Neural cell (in vitro differentiated cells): Measurements from ENCODE around the gene RANBP3. TPM values are rescaled to one million over a fixed set of nuclear protein-coding genes. Genes with fewer than 3 reads are reported as not detected.

Experiments used
- H2AFZ ChIP-seq: fragments of 200-600, 300-800 bp; sonication (generic), shearing (Covaris generic); 2 replicates; pipeline ENCODE4 v1.6.0; 2014; ENCODE audit warnings: low read depth, mild to moderate bottlenecking, antibody characterized with exemption, low read length, moderate library complexity
- H3F3A ChIP-seq: fragments of 200-600 bp; shearing (Covaris generic); 2 replicates; pipeline ENCODE4 v1.6.1; 2016; ENCODE audit warnings: mild to moderate bottlenecking, moderate library complexity, mixed read lengths, antibody characterized with exemption, low read length; ENCODE audit not compliant: insufficient read depth, poor library complexity, severe bottlenecking
- H3K27ac ChIP-seq: fragments of 200-600, 300-800 bp; sonication (generic), shearing (Covaris generic); 2 replicates; pipeline ENCODE4 v1.5.1; 2014; ENCODE audit warnings: mild to moderate bottlenecking, low read length, moderate library complexity
- H3K27me3 ChIP-seq: fragments of 300-800, 200-600 bp; sonication (generic), shearing (Covaris generic); 2 replicates; pipeline ENCODE4 v1.6.0; 2014; ENCODE audit warnings: mild to moderate bottlenecking, low read depth, low read length, moderate library complexity; ENCODE audit not compliant: insufficient read depth
- H3K36me3 ChIP-seq: fragments of 300-800, 200-600 bp; sonication (generic), shearing (Covaris generic); 2 replicates; pipeline ENCODE4 v1.5.1; 2014; ENCODE audit warnings: mild to moderate bottlenecking, antibody characterized with exemption, low read length, moderate library complexity; ENCODE audit not compliant: insufficient read depth
- H3K4me2 ChIP-seq: fragments of 300-800, 200-600 bp; sonication (generic), shearing (Covaris generic); 2 replicates; pipeline ENCODE4 v1.6.0; 2014; ENCODE audit warnings: mild to moderate bottlenecking, low read length
- H3K4me3 ChIP-seq: fragments of 300-800, 200-600 bp; sonication (generic), shearing (Covaris generic); 2 replicates; pipeline ENCODE4 v1.5.1; 2014; ENCODE audit warnings: mild to moderate bottlenecking, low read length, moderate library complexity
- H3K79me2 ChIP-seq: fragments of 200-600 bp; shearing (Covaris generic); replicated peaks from 2 replicates; pipeline ENCODE4 v1.6.0; 2014; ENCODE audit warnings: mild to moderate bottlenecking, low read length, moderate library complexity; ENCODE audit not compliant: insufficient read depth
- H3K9ac ChIP-seq: fragments of 300-800, 200-600 bp; sonication (generic), shearing (Covaris generic); 2 replicates; pipeline ENCODE4 v1.6.1; 2016; ENCODE audit warnings: mild to moderate bottlenecking, low read length, mixed read lengths
- H3K9me2 ChIP-seq: fragments of 200-600 bp; shearing (Covaris generic); 2 replicates; pipeline ENCODE4 v1.6.1; 2016; ENCODE audit warnings: mild to moderate bottlenecking, low read length, mixed read lengths; ENCODE audit not compliant: insufficient read depth
- H3K9me3 ChIP-seq: fragments of 200-600, 300-800 bp; sonication (generic), shearing (Covaris generic); 2 replicates; pipeline ENCODE4 v1.6.1; 2016; ENCODE audit warnings: mild to moderate bottlenecking, mixed run types, low read length, moderate library complexity, mixed read lengths
- H4K20me1 ChIP-seq: fragments of 200-600 bp; shearing (Covaris generic); 2 replicates; pipeline ENCODE4 v1.6.1; 2016; ENCODE audit warnings: mild to moderate bottlenecking, mixed run types; ENCODE audit not compliant: insufficient read depth
- EP300 ChIP-seq: fragments of 450-650 bp; conservative IDR thresholded peaks from 2 replicates; pipeline ENCODE4 v1.6.1; 2014; ENCODE audit warnings: antibody characterized with exemption, mild to moderate bottlenecking, moderate library complexity; ENCODE audit not compliant: poor library complexity, severe bottlenecking
- EZH2 ChIP-seq: fragments of 200-600, 300-800 bp; shearing (Covaris generic), sonication (generic); IDR thresholded peaks from 2 replicates; pipeline ENCODE4 v1.6.1; 2014; ENCODE audit warnings: antibody characterized with exemption, low read length, borderline replicate concordance, mild to moderate bottlenecking; ENCODE audit not compliant: insufficient read depth, poor library complexity, severe bottlenecking
- MXI1 ChIP-seq: fragments of 450-650 bp; conservative IDR thresholded peaks from 2 replicates; pipeline ENCODE4 v1.6.1; 2014; ENCODE audit warnings: antibody characterized with exemption, mild to moderate bottlenecking; ENCODE audit not compliant: poor library complexity, severe bottlenecking
- POLR2AphosphoS5 ChIP-seq: IDR thresholded peaks from 2 replicates; pipeline ENCODE4 v1.6.1; 2012
- RAD21 ChIP-seq: fragments of 450-650 bp; conservative IDR thresholded peaks from 2 replicates; pipeline ENCODE4 v1.6.1; 2014; ENCODE audit warnings: antibody characterized with exemption, mild to moderate bottlenecking, moderate library complexity
- SMC3 ChIP-seq: fragments of 450-650 bp; conservative IDR thresholded peaks from 2 replicates; pipeline ENCODE4 v1.6.1; 2014; ENCODE audit warnings: antibody characterized with exemption, mild to moderate bottlenecking, moderate library complexity; ENCODE audit not compliant: poor library complexity
- TAF1 ChIP-seq: IDR thresholded peaks from 2 replicates; pipeline ENCODE4 v1.6.1; 2012; ENCODE audit warnings: low read depth
- polyA plus RNA-seq: library from polyadenylated mRNA; depleted of rRNA; stranded (reverse); fragments of >200 nt; gene quantifications from 2 replicates; pipeline ENCODE4 v1.2.3, GENCODE V29; 2014
- TF ChIP-seq, protein P1 (sequence below): IDR thresholded peaks from 2 replicates; pipeline ENCODE4 v1.6.1; 2012; ENCODE audit warnings: borderline replicate concordance

Gene RANBP3
- polyA plus RNA-seq, 1 donor from 2014 or later: 67.6 TPM

DNA sequence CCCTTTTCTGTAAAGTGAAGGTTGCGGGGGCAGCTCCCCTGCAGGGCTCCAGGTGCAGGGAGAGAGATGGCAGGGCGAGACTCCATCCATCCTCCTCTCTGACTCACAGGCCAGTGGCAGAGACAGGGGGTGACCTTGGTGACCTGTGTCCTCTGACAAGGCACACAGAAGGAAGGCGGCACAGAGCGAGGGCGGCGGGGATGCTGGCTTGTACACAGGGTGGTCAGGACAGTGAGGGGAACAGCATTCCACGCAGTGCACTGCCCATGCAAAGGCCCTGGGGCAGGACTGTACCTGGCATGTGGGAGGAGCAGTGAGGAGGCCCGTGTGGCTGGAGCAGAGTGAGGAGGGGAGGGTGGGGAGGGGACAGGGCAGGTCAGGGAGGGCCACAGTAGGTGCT lies 82.0 kb downstream of the RANBP3 start:
- H3K4me3 ChIP-seq: no peak overlapping the region
- H3K36me3 ChIP-seq: no peaks in the 10 kb centered on the region
- H3K27me3 ChIP-seq: no peaks in the 10 kb centered on the region
- H3F3A ChIP-seq: no peaks in the 10 kb centered on the region
- H3K9me2 ChIP-seq: no peaks in the 10 kb centered on the region
- TF ChIP-seq SMC3 (no peak), POLR2AphosphoS5 (no peak), RAD21 (no peak), EZH2 (no peak)
- TF ChIP-seq, protein P1, sequence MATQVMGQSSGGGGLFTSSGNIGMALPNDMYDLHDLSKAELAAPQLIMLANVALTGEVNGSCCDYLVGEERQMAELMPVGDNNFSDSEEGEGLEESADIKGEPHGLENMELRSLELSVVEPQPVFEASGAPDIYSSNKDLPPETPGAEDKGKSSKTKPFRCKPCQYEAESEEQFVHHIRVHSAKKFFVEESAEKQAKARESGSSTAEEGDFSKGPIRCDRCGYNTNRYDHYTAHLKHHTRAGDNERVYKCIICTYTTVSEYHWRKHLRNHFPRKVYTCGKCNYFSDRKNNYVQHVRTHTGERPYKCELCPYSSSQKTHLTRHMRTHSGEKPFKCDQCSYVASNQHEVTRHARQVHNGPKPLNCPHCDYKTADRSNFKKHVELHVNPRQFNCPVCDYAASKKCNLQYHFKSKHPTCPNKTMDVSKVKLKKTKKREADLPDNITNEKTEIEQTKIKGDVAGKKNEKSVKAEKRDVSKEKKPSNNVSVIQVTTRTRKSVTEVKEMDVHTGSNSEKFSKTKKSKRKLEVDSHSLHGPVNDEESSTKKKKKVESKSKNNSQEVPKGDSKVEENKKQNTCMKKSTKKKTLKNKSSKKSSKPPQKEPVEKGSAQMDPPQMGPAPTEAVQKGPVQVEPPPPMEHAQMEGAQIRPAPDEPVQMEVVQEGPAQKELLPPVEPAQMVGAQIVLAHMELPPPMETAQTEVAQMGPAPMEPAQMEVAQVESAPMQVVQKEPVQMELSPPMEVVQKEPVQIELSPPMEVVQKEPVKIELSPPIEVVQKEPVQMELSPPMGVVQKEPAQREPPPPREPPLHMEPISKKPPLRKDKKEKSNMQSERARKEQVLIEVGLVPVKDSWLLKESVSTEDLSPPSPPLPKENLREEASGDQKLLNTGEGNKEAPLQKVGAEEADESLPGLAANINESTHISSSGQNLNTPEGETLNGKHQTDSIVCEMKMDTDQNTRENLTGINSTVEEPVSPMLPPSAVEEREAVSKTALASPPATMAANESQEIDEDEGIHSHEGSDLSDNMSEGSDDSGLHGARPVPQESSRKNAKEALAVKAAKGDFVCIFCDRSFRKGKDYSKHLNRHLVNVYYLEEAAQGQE: no peak
- no peak overlapping the region for H2AFZ ChIP-seq
- H4K20me1 ChIP-seq: no peaks in the 10 kb centered on the region
- H3K79me2 ChIP-seq: peaks cover 7% of the 10 kb centered on the region
- no peak overlapping the region for H3K27ac ChIP-seq
- no peak overlapping the region for H3K9ac ChIP-seq
- H3K4me2 ChIP-seq: no peak overlapping the region
- no peaks in the 10 kb centered on the region for H3K9me3 ChIP-seq

DNA sequence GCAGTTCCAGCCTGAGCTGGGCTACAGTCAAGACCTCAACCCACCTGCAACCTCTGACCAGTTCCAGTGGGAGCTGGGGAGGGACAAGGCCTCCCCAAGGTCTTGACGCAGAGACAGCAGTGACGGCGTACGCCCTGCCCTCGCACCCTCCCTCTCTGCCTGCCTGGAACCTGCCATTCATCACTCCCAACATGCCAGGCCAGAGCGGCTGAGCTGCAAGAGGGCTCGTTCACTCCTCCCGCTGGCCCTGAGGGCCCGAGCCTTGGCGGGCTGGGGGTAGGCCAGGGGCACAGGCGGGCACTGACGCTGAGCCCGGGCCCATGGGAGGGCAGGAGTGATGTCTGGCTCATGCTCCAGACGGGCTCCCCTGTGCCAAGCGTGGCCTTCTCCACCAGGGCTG lies 82.5 kb downstream of the RANBP3 start:
- no peaks in the 10 kb centered on the region for H3K27me3 ChIP-seq
- no peak for TF ChIP-seq MXI1
- TF ChIP-seq EP300: no peak
- no peak for TF ChIP-seq POLR2AphosphoS5
- no peak for TF ChIP-seq TAF1
- TF ChIP-seq, protein P1: no peak
- no peak for TF ChIP-seq SMC3
- H3K9ac ChIP-seq: no peak overlapping the region
- no peaks in the 10 kb centered on the region for H3F3A ChIP-seq
- no peaks in the 10 kb centered on the region for H4K20me1 ChIP-seq
- no peak overlapping the region for H2AFZ ChIP-seq
- H3K9me2 ChIP-seq: no peaks in the 10 kb centered on the region
- H3K79me2 ChIP-seq: peaks cover 7% of the 10 kb centered on the region
- no peaks in the 10 kb centered on the region for H3K36me3 ChIP-seq
- H3K4me2 ChIP-seq: no peak overlapping the region
- no peaks in the 10 kb centered on the region for H3K9me3 ChIP-seq
- H3K27ac ChIP-seq: no peak overlapping the region
- no peak overlapping the region for H3K4me3 ChIP-seq
